K562 (cell line): Measurements from ENCODE around the gene ANKH. TPM values are rescaled to one million over a fixed set of nuclear protein-coding genes. Genes with fewer than 3 reads are reported as not detected.

Source experiments
- ARNT ChIP-seq, 2 experiments: fragments of 450-650 bp; IDR thresholded peaks; 2 replicates each; pipeline ENCODE4 v1.6.1; 2016; ENCODE audit warnings: mild to moderate bottlenecking in 1 of 2
- C11orf30 ChIP-seq: fragments of 450-650 bp; IDR thresholded peaks from 2 replicates; pipeline ENCODE4 v1.6.1; 2016; ENCODE audit warnings: low read depth, mild to moderate bottlenecking
- CBFA2T2 ChIP-seq: fragments of 450-650 bp; conservative IDR thresholded peaks from 2 replicates; pipeline ENCODE4 v1.6.1; 2017; ENCODE audit warnings: mild to moderate bottlenecking
- CBFA2T3 ChIP-seq: fragments of 450-650 bp; IDR thresholded peaks from 2 replicates; pipeline ENCODE4 v1.6.1; 2017
- CBX3 ChIP-seq, 2 experiments: IDR thresholded peaks; 1 replicate in 1 of 2; 2 replicates in 1 of 2; pipeline ENCODE4 v1.6.1; 2012; ENCODE audit warnings: inconsistent platforms in 2 of 2, low read length in 2 of 2, borderline replicate concordance in 1 of 2, control low read depth in 1 of 2
- DPF2 ChIP-seq: fragments of 450-650 bp; IDR thresholded peaks from 2 replicates; pipeline ENCODE4 v1.6.1; 2016
- EP300 ChIP-seq: IDR thresholded peaks from 2 replicates; pipeline ENCODE4 v1.6.1; 2012; ENCODE audit warnings: low read length, improper control_type of control experiment
- FOXM1 ChIP-seq, 2 experiments: fragments of 450-650 bp in 1 of 2; sonication (generic) in 1 of 2; formaldehyde crosslinking in 1 of 2; IDR thresholded peaks; 2 replicates each; pipeline versions ENCODE4 v1.6.1 to v1.9.0; 2017 to 2022; ENCODE audit warnings: low read depth in 2 of 2, mild to moderate bottlenecking in 2 of 2, missing genetic modification reagents in 1 of 2, moderate library complexity in 1 of 2
- HDAC2 ChIP-seq: fragments of 450-650 bp; IDR thresholded peaks from 2 replicates; pipeline ENCODE4 v1.6.1; 2016; ENCODE audit warnings: mild to moderate bottlenecking
- L3MBTL2 ChIP-seq: fragments of 450-650 bp; IDR thresholded peaks from 2 replicates; pipeline ENCODE4 v1.6.1; 2016; ENCODE audit warnings: mild to moderate bottlenecking, moderate library complexity
- LEF1 ChIP-seq: fragments of 450-650 bp; IDR thresholded peaks from 2 replicates; pipeline ENCODE4 v1.6.1; 2016; ENCODE audit warnings: mild to moderate bottlenecking
- MAFF ChIP-seq: IDR thresholded peaks from 2 replicates; pipeline ENCODE4 v1.6.1; 2012; ENCODE audit warnings: low read length, improper control_type of control experiment
- NCOA1 ChIP-seq: fragments of 450-650 bp; IDR thresholded peaks from 2 replicates; pipeline ENCODE4 v1.6.1; 2016; ENCODE audit warnings: low read depth
- NFE2 ChIP-seq: IDR thresholded peaks from 2 replicates; pipeline ENCODE4 v1.6.1; 2014; ENCODE audit warnings: antibody characterized with exemption, low read depth
- PTRF ChIP-seq: fragments of 450-650 bp; IDR thresholded peaks from 2 replicates; pipeline ENCODE4 v1.6.1; 2016; ENCODE audit warnings: mild to moderate bottlenecking, missing genetic modification characterization, missing compliant biosample characterization
- RCOR1 ChIP-seq, 2 experiments: IDR thresholded peaks; 2 replicates each; pipeline ENCODE4 v1.6.1; 2012; ENCODE audit warnings: low read depth in 2 of 2, low read length in 2 of 2, borderline replicate concordance in 1 of 2, improper control_type of control experiment in 1 of 2
- SMARCC2 ChIP-seq: fragments of 450-650 bp; IDR thresholded peaks from 2 replicates; pipeline ENCODE4 v1.6.1; 2017; ENCODE audit warnings: antibody characterized with exemption, moderate library complexity, mild to moderate bottlenecking, low read depth
- SMARCE1 ChIP-seq: fragments of 450-650 bp; IDR thresholded peaks from 2 replicates; pipeline ENCODE4 v1.7.1; 2016; ENCODE audit warnings: mild to moderate bottlenecking
- TAF9B ChIP-seq: fragments of 450-650 bp; IDR thresholded peaks from 2 replicates; pipeline ENCODE4 v1.6.1; 2018; ENCODE audit warnings: mild to moderate bottlenecking; ENCODE audit not compliant: partially characterized antibody
- TAL1 ChIP-seq: fragments of 450-650 bp; IDR thresholded peaks from 2 replicates; pipeline ENCODE4 v1.6.1; 2016; ENCODE audit warnings: mild to moderate bottlenecking
- ZEB2 ChIP-seq: fragments of 450-650 bp; IDR thresholded peaks from 2 replicates; pipeline ENCODE4 v1.6.1; 2016
- ZKSCAN1 ChIP-seq: fragments of 150-350 bp; IDR thresholded peaks from 2 replicates; pipeline ENCODE4 v1.6.1; 2016; ENCODE audit warnings: low read depth, low read length
- ZKSCAN8 ChIP-seq: fragments of 200-800 bp; sonication (Bioruptor generic); IDR thresholded peaks from 2 replicates; pipeline ENCODE4 v1.6.1; 2016; ENCODE audit warnings: missing genetic modification characterization, missing compliant biosample characterization
- ZNF324 ChIP-seq: fragments of 250-450 bp; sonication (Bioruptor Pico); IDR thresholded peaks from 2 replicates; pipeline ENCODE4 v1.4.0; 2020; ENCODE audit warnings: mild to moderate bottlenecking
- ZNF354B ChIP-seq: fragments of 250-450 bp; sonication (Bioruptor Pico); IDR thresholded peaks from 2 replicates; pipeline ENCODE4 v1.4.0; 2020
- ZNF592 ChIP-seq: fragments of 450-650 bp; IDR thresholded peaks from 2 replicates; pipeline ENCODE4 v1.6.1; 2017; ENCODE audit warnings: antibody characterized with exemption, mild to moderate bottlenecking
- polyA plus RNA-seq, 8 experiments: library from polyadenylated mRNA; depleted of rRNA in 4 of 8; stranded (reverse) in 5 of 8; unstranded in 3 of 8; fragments of >200 nt; fragmentation: Nextera tagmentation in 2 of 8; fragmentation: Illumina TruSeq in 1 of 8; extraction: Ambion mirVana in 2 of 8; extraction: Trizol in 1 of 8; gene quantifications; 2 replicates each; pipeline versions ENCODE4 v1.2.1 to v1.2.3, GENCODE V29; 2011 to 2014; ENCODE audit warnings: inconsistent platforms in 1 of 8, missing spikeins in 1 of 8
- total RNA-seq, 7 experiments: library from RNA; depleted of rRNA in 6 of 7; stranded (reverse); fragments of >200 nt in 6 of 7; fragmentation: Illumina TruSeq in 2 of 7; extraction: Trizol in 2 of 7; gene quantifications; 2 replicates each; pipeline versions ENCODE4 v1.2.1 to v1.2.3, GENCODE V29; 2011 to 2021; ENCODE audit warnings: low replicate concordance in 1 of 7
- TF ChIP-seq, protein P1 (sequence below): sonication (generic); formaldehyde crosslinking; IDR thresholded peaks from 2 replicates; pipeline ENCODE4 v1.8.1; 2022; ENCODE audit warnings: missing genetic modification reagents

The ANKH gene
- total and polyA plus RNA-seq, 9 of the 15 experiments (the other 6 are each of a cell fraction or from before 2014, with no cell fraction given), result 0.79 to 12.2 (median 4.5) TPM

DNA sequence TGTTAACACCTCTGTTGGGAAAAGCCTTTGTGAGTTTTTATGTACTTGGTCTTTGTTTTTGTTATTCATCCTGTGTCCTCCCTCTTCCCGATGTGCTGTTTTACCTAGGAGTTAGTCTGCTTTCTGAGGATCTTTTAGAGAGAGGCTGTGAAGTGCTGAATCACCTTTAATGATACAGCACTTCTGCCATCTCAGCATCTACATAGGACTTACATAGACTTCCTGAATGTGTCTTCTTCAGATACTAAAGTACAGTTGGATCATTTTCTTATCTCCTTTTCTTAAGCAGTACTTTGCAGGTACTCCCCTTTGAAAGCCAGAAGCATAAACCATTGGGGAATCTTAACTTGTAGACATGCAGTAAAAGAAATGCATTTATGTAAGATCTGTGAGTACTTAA, 175.5 kb downstream of the ANKH start (continued):
- TF ChIP-seq ZNF592 (peak; percentile 79), L3MBTL2 (peak; percentile 32; the same call in 1 of the 2 replicates), ZNF324 (no peak), CBX3 (IDR thresholded peaks at IDR 0.05; ENCODE audit: borderline replicate concordance in 1 of 2, low read length in 2 of 2) (0 out of 3 replicates have a peak, but pooled peaks of 1 of the 2 experiments have one; percentile 14), EP300 (peak; percentile 83), FOXM1 (IDR thresholded peaks at IDR 0.05; ENCODE audit: low read depth) (0 out of 2 replicates have a peak, but pooled peaks have one; percentile 38), FOXM1 (CRISPR knock-in tag; IDR thresholded peaks at IDR 0.05; ENCODE audit: low read depth) (no peak), RCOR1 (IDR thresholded peaks at IDR 0.05; ENCODE audit: borderline replicate concordance in 1 of 2, low read depth in 2 of 2, low read length in 2 of 2) (peak in 1 of 2 experiments; percentile 88; a peak in 2 of 4 replicates), NFE2 (peak; percentile 97), HDAC2 (0 out of 2 replicates have a peak, but pooled peaks have one; percentile 57), ZEB2 (peak; percentile 78), ZKSCAN1 (no peak), DPF2 (peak; percentile 91), SMARCE1 (peak; percentile 68; the same call in 1 of the 2 replicates), LEF1 (peak; percentile 50; the same call in 1 of the 2 replicates), TAL1 (peak; percentile 67), PTRF (tag) (no peak), CBFA2T2 (peak; percentile 63), TAF9B (peak; percentile 26), CBFA2T3 (peak; percentile 80), ZNF354B (CRISPR knock-in tag) (no peak), C11orf30 (peak; percentile 99), ZKSCAN8 (CRISPR knock-in tag) (peak; percentile 28; the same call in 1 of the 2 replicates), ARNT (IDR thresholded peaks at IDR 0.05) (peak in 1 of 2 experiments; percentile 62; a peak in 2 of 4 replicates), NCOA1 (peak; percentile 24; the same call in 1 of the 2 replicates), MAFF (peak; percentile 98), SMARCC2 (peak; percentile 60; the same call in 1 of the 2 replicates)
- TF ChIP-seq, protein P1, sequence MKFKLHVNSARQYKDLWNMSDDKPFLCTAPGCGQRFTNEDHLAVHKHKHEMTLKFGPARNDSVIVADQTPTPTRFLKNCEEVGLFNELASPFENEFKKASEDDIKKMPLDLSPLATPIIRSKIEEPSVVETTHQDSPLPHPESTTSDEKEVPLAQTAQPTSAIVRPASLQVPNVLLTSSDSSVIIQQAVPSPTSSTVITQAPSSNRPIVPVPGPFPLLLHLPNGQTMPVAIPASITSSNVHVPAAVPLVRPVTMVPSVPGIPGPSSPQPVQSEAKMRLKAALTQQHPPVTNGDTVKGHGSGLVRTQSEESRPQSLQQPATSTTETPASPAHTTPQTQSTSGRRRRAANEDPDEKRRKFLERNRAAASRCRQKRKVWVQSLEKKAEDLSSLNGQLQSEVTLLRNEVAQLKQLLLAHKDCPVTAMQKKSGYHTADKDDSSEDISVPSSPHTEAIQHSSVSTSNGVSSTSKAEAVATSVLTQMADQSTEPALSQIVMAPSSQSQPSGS (CRISPR knock-in tag), result no peak
